Dermis blood vessel endothelial cell (primary cell): ENCODE data around the gene LEMD1. TPM values are rescaled to one million over a fixed set of nuclear protein-coding genes. Genes with fewer than 3 reads are reported as not detected.

ENCODE experiments used
- DNase-seq: peaks from one replicate; pipeline ENCODE4 v3.0.0; 2010
- total RNA-seq: library from RNA; depleted of rRNA; stranded (reverse); fragments of >200 nt; gene quantifications from 2 replicates; pipeline ENCODE4 v1.2.3, GENCODE V29; 2014

The LEMD1 gene, protein sequence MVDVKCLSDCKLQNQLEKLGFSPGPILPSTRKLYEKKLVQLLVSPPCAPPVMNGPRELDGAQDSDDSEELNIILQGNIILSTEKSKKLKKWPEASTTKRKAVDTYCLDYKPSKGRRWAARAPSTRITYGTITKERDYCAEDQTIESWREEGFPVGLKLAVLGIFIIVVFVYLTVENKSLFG
- total RNA-seq: not detected in 2 replicates

DNA sequence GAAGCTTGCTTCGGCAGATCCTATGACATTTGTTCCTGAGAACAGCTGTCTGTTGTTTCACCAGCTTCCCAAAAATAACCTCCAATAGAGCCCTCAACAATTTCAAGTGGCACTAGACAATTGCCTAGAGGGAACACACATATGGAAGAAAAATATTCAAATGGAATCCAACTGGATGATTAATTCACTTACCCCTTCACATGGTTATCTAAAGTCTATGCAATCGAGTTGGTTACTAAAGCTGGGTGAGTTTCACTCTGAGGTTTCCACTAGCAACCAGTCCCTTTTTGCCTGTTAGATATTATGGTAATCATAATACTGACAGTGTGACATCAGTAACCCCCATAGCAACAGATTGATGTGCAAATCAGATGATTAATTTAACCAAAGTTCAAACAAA, at the start of gene LEMD1:
Gene LEMD1 (minus strand): TSS at position 259 of the 400 bp plus-strand sequence. CDS start 1,520 bp downstream, outside the sequence.
- no peak for DNase-seq

DNA sequence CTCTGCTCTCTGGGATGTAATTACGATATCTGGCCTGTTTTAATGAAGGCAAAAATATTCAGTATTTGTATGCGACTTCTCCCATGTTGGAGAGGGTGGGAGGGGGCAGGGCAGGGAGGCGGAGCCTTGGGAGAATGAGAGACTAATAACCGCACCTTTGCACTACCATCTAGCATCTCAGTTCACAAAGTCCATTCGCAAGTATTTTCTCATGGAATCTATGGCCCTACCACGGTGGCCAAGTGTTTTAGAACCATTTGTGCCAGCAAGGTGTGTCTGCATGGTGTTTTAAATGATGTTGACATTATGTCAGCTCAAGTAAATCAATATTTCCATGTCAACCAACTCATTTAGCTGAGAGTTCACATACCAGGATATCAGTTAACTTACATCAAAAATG, 48.3 kb upstream of the LEMD1 start:
- no peak for DNase-seq

DNA sequence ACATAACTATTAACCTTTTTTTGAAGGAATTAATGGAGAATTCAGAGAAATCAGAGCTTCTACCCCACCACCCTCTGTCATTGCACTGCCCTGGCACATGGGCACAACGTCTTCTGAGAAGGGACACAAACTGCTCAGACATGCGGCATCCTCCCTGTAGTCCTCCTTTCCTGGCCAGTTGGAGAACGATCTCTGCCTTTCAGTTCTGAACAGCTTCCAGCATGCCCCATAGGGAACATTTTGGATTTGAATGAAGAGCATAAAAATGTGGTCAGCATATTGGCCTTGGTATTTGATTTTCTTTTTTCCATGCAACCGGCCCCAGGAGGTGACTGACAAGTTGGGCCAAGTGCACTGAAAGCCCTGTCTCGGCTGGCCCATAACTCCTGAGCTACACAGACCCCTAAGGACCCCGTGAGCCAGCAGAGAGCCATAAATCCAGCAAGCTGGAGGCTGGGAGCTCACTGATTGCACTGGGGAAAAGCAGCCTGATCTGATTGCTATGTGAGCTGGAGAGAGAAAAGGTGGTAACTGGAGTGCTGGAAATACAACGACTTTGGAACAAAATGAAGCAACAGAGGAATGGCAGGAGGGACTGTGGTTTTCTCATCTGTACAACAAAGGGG, 44.9 kb upstream of the LEMD1 start:
- no peak for DNase-seq

DNA sequence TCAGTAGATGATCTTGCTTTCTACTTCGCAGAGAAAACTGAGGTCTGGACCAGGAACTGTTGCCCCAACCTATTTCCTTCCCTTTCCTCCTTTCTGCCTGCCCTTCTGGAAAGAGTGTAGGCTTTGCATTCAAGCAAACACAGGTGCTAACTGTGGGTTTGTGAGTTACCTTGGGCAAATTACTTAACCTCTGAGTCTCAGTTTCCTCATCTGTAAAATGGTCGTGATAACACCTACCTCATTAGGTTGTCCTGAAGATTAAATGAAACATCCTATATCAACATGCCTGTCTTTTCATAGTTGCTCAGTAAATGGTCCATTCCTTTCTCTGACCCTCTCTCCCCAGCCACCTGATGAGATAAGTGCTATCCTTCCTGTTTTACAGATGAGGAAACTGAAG, 43.5 kb upstream of the LEMD1 start:
- DNase-seq: no peak

DNA sequence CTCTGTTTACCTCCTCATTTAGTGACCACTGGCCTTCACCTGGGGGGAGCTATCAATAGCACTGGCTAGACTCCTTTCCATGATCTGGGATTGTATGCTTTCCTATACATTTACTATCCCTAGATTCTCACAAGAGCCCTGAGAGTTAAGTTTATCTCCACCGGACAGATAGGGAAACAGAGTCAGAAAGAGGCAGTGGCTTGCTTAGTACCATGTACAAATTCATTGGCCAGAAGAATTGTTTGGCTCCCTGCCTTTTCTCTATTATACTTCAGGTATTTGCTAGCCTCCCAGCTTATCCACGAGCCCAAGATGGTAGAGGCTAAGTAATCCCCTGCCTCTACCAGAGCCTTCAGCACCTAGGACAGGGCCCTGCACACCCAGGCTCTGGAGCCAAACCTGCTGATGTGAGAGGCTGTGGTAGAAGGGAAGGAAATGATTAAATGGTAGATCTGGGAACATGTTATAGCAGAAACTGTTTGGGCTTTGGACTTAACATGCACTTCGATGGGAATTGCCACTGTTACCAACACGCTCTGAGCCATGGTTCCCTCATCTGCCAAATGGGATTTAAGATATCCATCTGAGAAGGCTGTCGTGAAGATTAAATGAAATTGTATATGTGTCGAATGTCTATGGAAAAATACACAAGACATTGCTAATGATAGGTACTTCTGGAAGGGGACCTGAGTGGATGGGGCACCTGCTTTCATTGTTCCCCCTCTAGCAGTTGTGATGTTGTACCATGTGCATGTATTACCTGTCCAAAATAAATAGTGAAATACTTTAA, 37.1 kb upstream of the LEMD1 start:
- peak; percentile 82 for DNase-seq

DNA sequence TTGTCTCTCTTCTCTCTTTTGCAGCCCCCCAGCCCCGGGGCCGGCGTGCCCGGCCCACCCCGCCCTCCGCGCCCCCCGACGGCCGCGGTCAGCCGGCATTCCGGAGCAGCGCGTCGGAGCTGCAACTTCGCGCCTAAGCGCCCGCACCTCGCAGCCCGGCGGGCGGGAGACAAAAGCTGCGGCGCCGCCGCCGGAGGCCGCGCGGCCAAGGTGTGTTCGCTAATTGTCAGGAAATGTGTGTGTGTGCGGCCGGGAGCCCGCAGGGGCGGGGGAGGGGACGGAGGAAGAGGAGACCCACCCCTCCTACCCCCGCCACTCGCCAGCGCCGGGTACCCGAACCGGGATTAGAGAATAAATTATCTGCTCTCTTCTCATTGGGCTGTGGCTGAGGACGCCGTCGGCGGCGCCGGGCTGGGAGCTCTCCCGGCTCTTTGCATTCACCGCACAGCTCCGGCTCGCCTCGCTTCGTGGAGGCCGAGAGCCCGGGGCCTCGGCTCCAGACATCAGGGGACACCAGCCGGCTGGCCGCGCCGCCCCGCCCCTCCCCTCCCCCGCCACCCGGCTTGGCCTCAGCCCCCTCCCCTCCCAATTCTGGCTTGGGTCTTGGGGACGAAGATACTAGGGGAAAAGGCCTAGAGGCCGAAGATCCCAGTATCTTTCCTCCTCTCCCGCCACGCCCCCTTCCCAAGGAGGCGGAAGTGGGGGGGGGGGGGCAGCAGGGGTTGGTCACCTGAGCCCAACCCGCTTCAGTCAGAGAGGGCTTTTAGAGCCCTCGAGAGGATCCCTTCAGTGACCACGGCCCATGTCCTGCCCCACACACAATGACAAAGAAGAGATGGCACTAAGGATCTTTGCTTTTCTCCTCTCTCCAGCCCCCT, 35.3 kb upstream of the LEMD1 start:
- no peak for DNase-seq

DNA sequence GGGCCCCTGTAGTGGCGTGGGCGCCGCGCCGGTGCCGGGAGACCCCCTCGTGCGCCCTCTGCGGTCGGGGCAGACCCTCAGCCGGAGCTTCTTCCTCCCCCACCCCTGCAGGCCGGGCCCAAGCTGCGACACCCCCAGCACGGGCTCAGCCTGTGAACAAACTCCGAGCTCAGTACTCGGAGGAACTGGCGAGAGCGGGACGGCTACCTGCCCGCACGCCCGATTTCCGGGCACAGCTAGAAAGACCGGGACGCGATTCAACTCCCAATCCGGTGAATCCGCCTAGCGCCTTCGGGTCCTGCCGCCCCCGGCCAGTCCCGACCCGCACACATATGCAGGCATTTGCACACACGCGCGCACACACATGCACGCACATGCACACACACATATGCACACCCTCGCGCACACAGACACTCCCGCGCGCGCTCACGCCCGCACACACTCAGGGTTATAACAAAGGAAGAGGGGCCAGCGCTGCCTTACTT, 34.6 kb upstream of the LEMD1 start:
- DNase-seq: no peak

DNA sequence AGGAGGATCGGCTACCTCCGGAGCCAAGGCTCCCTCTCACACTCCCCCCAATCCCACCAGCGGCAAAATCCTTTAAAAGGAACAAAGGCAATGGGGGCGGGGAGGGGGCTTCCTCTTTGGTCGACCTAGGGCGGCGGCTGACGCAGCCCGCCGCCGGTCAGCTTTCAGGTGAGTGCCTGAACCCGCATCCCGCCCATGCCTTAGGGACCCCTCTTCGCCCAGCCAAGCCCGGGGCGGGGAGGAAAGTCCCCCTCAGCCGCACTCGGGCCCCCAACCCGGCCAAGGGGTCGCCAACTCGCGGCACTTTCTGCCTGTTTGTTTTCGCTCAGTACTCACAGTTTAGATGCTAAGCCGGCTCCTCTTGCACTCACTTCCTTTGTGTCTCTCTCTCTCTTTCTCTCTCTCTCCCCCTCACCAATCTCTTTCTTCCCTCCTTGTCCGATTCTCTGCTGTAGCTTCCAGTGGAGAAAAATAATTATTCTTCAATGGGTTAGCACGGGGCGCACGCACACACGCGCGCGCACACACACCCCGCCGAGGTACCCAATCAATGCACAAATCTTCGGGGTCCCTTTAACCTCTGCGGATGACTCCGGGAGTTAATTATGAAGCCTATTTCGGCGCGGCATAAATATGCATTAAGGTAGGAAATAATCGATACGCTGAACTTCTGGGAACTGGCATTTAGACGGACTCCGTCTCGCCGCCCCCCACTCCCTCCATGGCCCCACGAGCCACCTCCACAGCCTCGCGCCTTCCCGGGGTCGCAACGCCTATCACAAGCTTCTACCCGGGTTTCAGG, 33.9 kb upstream of the LEMD1 start, which contains the start of gene BLACAT1:
Gene BLACAT1 (minus strand): TSS at position 465 of the 802 bp plus-strand sequence.
- DNase-seq: no peak

DNA sequence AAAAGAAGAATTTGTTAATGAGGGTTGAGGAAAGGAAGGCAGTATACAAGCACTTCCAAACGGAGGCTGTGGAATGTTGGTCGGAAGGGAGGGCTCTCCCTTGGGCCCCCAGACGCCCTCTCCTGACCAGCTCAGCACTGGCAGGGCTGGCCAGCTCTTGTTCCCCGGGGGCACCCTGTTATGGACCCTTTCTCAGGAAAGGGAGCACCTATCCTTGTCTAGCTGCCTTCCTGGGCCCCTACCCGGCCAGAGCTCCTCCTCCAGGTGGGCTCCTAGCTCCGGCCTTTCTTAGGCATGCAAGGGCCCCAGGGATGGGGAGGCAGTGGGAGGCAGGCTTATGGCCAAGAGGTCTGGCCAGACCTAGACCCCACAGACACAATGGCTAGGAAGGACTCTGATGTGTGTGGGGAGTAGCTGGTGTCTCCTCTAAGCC, 33.1 kb upstream of the LEMD1 start:
- no peak for DNase-seq

DNA sequence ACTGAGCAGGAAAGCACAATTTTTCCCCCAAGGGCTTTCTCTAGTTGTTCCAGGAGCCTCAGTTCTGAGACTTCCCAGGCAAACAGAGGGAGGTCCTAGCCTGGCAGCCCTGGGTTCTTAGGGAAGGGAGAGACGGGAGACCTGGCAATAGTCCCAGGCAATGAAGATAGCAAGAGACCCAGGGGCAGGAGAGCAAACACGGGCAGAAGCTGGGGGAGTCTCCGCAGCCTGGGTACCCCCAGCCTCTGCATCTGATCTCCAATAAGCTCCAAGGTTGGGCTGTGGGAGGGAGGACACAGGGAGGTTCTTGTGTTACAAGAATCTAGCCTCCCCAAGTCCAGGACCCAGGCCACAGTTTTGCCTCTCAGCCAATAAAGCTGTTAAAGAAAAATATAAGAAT, 31.6 kb upstream of the LEMD1 start:
- DNase-seq: no peak

DNA sequence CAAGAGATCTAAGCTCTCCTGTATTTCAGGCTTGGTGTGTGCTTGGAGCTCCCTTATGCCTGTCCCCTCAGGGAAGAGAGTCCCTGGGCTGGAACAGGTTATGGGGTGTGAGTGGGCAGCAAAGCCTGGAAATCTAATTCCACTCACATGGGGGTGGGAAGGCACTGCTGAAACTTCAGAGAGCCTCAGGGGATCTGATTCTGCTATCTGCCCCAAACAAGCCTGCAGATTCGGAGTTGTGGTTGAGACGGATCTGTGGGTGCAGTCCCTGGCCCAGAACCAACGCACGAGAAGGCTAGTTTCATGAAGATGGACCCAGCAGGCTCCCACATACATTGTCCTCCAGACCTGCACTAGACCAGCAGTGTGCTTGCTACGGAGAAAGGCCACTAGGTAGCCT, 31.1 kb upstream of the LEMD1 start:
- no peak for DNase-seq

DNA sequence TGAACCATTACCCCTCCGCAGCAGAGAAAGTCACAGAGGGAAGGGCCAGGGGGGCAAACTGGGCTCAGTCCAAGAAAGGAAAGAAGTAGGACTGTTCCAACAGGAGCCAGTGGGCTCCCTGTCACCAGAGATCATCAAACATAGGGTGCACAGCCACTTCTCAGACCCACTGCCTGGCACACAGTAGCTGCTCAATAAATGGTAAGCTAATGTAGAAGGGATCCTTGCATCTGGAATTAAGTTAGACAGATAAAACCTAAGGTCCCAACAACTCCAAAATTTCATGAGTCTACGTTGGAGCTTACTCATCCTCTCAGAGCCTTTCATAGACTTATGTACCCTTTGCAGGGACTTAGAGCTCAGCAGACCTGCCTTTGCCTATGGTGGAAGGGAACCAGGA, 30.5 kb upstream of the LEMD1 start:
- DNase-seq: no peak

DNA sequence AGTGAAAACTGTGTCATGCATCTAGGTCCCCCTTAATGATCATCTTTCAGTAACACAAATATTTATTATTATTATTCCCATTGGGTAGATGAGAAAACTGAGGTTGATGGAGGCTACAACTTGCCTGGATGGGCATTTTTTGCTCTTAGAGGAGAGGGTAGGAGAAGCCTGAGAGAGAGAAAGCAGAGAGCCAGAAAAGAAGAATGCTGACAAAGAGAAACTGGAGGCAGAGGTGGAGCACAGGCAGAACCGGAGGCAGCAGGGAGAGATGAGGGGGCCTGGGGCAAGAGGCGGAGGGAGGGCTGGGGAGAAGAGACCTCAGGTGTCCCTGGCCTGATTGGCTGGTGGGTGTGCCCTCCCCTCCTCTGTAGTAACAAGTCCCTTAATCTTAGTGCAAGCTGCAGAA, 29.9 kb upstream of the LEMD1 start:
- no peak for DNase-seq

DNA sequence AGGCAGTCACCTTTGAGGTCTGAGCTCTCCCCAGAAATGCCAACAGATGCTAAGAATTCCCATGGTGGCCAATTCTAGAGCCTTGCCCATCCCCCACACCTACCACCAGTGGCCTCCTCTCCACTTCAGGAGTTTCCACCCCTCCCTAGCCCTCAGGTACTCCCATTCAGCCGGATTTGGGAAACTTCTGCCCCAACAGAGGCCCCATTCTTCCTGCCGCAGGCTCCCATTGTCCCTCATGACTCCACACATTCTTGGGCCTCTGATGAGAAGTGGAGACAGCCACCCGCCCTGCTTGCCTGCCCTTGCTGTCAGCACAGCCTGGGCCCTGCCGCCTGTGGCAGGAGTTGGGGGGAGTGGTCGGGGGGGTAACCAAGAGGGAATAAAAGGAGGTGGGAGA, 29.3 kb upstream of the LEMD1 start:
- DNase-seq: no peak

DNA sequence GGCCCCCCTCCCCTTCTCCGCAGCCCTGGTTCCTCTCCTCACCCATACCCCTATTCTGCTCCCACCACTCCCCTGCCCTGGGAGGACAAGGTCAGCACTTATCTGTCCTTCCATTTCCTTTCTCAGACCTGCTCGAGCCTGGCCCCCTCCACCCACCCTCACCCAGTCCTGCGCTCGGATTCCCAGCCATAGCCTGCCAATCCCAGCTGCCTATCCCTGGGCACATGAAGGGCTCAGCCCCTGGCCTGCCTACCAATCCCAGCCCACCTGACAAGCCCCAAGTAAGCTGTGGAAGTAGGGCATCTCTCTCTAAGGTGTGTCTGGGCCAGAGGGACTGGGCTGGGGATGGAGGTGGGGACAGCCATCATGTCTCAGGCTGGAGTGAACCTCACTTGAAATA, 28.6 kb upstream of the LEMD1 start:
- no peak for DNase-seq

DNA sequence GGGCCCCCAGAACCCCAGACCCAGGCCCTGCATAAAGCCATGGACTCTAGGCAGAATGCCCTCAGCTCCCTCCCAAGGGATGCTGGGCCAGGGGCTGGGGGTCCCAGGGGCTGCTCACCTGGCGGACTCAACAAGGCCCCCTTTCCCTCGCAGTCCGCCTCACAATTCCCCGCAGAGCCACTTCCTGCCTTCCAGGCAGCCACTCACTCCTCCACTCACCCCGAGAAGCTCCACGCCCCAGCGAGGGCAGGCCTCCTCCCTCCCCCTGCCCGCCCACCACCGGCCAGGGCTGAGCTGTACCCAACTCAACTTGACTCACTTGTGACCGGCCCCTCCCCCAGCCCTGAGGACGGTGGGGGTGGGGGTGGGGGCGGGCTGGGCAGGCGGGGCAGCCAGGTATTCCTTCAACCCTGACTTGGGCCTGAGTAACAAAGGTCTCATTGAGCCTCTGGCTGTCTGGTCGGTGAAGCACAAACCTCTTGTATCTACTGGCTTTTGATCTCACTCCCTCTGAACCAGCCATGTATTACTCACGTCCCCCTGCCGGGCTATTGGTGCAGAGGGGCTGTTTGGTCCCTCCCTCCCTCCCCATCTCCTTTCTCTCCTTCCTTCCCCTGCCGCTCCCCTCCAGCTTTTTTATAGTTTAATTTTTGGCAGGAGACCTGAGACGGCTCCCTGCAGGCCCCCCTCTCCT, 28.0 kb upstream of the LEMD1 start:
- no peak for DNase-seq

DNA sequence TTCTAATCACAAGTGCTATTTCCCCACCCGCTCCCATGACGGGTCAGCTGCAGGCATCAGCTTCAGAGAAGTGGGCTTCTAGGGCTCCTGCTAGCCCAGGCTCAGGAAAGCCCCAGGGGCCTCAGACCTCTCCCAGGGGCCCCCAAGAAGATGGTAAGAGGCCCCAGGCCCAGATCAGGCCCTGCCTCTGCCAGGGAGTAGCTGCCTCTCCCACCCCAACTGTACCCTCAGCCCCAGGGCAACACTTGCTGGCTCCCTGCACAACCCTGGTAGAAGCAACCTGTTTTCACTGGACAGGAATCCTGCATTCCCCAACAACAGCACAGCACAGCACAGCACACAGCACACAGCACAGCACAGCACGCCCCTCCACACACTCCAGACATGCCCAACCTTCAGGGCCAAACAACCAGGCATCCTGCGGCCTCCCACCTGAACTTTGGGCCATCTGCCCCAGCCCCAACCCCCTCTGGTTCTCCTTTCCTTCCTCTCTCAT, 27.4 kb upstream of the LEMD1 start:
- no peak for DNase-seq

DNA sequence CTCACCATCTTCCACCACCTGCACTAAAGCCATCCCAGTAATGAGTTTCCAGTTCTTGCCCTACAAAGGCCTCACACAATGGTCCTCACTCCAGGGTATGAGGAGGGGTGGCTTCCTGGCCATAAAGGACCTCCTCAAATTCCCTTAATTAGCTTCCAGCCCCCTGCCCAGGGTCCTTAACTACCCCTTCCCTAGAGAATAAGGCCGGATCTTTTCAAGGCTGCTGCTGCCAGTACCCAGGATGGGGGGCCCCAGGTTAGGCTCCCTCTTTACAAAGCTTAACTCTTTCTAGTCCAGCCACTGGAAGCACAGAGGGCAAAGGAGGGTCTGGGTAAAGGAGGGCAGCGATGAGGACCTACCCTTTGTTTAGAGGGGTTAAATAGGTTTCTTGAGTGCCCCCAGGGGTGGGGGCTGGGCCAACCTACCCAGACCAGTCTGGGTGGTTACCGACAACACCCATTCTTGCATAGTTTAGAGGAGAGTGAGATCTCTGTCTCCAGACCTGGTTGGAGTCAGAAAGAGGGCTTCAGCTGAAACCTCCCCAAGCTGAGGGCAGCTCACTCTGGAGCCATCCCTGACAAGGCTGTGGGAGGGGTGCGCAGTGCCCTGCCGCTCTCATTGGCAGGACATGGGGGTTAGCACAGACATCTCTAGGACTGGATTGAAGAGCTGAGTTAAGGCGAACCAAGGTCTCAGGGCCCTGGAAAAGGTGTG, 26.8 kb upstream of the LEMD1 start:
- DNase-seq: no peak

DNA sequence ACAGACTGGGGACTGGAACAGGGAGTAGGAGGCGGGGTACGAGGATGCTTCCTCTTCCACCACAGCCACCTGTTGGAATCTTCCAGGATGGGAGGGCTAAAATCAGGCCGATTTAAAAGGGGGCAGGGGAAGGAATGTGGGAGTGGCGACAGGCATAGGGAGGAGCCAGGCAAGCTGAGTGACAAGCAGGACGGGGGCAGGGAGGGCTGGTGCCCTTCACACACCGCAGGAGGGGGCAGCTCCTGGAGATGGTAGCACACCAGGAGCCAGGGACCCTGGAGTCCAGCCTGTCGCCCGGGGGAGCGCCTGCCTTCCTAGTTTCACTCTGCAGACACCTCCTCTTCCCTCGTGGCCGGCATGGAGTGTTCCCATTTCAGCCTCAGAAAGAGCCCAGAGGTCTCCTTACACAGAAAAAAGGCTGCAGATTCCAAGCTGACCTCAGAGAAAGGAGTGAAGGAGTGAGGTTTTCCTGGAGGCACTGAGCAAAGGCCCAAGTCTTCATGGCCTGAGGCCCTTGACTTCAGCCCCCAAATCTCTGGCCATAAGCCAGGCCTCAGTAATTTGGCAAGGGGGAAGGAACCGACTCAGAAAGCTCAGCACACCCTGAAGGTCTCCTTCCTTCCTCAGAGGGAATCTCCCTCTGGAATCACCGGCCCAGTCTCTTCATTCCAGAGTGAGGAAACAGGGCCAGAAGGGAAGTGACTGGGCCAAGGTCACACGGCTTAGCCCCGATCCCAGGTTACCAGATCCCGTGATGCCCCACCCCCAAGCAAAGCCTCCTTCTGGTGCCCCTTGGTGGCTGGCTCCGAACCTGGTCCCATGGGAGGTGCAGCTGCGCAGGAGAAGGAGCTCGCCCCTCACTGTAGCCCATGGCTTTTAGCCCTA, 25.8 kb upstream of the LEMD1 start:
- no peak for DNase-seq
